IMR-90 (cell line): ENCODE measurements around the gene TMEM14A. TPM values are rescaled to one million over a fixed set of nuclear protein-coding genes. Genes with fewer than 3 reads are reported as not detected.

Experiments used
- ATAC-seq: fragments of 200-7000 bp; cut with Tn5 transposase; 2 replicates; pipeline ENCODE4 v1.9.1; 2020; ENCODE audit warnings: low read depth, mild to moderate bottlenecking, moderate library complexity
- BruUV-seq: library from RNA; stranded (reverse); fragments of 400-500 nt; replicated peaks from 2 replicates; lab custom pipeline; 2021; lab: Mats Ljungman, UMichigan
- CTCF ChIA-PET: fragments of 300-600 bp; formaldehyde crosslinking; extraction: SDS; loops from one replicate; lab custom pipeline; 2021; ENCODE audit warnings: antibody characterized with exemption; lab: Yijun Ruan, JAX
- POLR2A ChIA-PET: fragments of 300-600 bp; sonication (Branson Sonifier 250); formaldehyde crosslinking; loops from one replicate; lab custom pipeline; 2022; ENCODE audit warnings: antibody characterized with exemption; ENCODE audit not compliant: unreplicated experiment; lab: Charles Lee
- DNase-seq: peaks from one replicate; pipeline ENCODE4 v3.0.0; 2013
- H2AFZ ChIP-seq: replicated peaks from 2 replicates; pipeline ENCODE3; 2013; ENCODE audit warnings: low read length, mild to moderate bottlenecking; ENCODE audit not compliant: poor library complexity
- H2AK5ac ChIP-seq: 2 replicates; pipeline ENCODE4 v1.6.1; 2013; ENCODE audit warnings: low read depth, low read length, inconsistent platforms
- H2AK9ac ChIP-seq: replicated peaks from 2 replicates; pipeline ENCODE3; 2013; ENCODE audit warnings: mild to moderate bottlenecking, low read depth, low read length, moderate library complexity; ENCODE audit not compliant: poor library complexity
- H2BK120ac ChIP-seq: 2 replicates; pipeline ENCODE4 v1.6.1; 2013; ENCODE audit warnings: low read depth, low read length, inconsistent platforms
- H2BK15ac ChIP-seq: 3 replicates; pipeline ENCODE4 v1.6.1; 2013; ENCODE audit warnings: low read depth, low read length, inconsistent platforms
- H2BK20ac ChIP-seq: 2 replicates; pipeline ENCODE4 v1.6.1; 2013; ENCODE audit warnings: low read depth, mild to moderate bottlenecking, inconsistent platforms, low read length, moderate library complexity
- H2BK5ac ChIP-seq: 2 replicates; pipeline ENCODE4 v1.6.1; 2013; ENCODE audit warnings: mild to moderate bottlenecking, low read depth, low read length, inconsistent platforms; ENCODE audit not compliant: poor library complexity, severe bottlenecking
- H3K14ac ChIP-seq: replicated peaks from 2 replicates; pipeline ENCODE4 v1.6.1; 2013; ENCODE audit warnings: low read depth, low read length, inconsistent platforms
- H3K18ac ChIP-seq: 2 replicates; pipeline ENCODE4 v1.6.1; 2013; ENCODE audit warnings: low read depth, low read length, control low read depth
- H3K23ac ChIP-seq: 2 replicates; pipeline ENCODE4 v1.6.1; 2013; ENCODE audit warnings: low read depth, low read length, inconsistent platforms
- H3K27ac ChIP-seq: 2 replicates; pipeline ENCODE4 v1.5.1; 2013; ENCODE audit warnings: mild to moderate bottlenecking, control low read depth, low read length; ENCODE audit not compliant: insufficient read depth
- H3K27me3 ChIP-seq: 2 replicates; pipeline ENCODE4 v1.6.1; 2013; ENCODE audit warnings: low read length; ENCODE audit not compliant: control insufficient read depth, insufficient read depth
- H3K36me3 ChIP-seq: 2 replicates; pipeline ENCODE4 v1.6.1; 2013; ENCODE audit warnings: low read length, mixed read lengths; ENCODE audit not compliant: control insufficient read depth, insufficient read depth
- H3K4ac ChIP-seq: 2 replicates; pipeline ENCODE4 v1.6.1; 2013; ENCODE audit warnings: low read depth, low read length, inconsistent platforms
- H3K4me1 ChIP-seq: 2 replicates; pipeline ENCODE4 v1.6.1; 2013; ENCODE audit warnings: low read length, mixed read lengths; ENCODE audit not compliant: control insufficient read depth, insufficient read depth
- H3K4me2 ChIP-seq: 2 replicates; pipeline ENCODE4 v1.6.1; 2013; ENCODE audit warnings: low read depth, mild to moderate bottlenecking, control low read depth, low read length, moderate library complexity
- H3K4me3 ChIP-seq: 2 replicates; pipeline ENCODE4 v1.5.1; 2013; ENCODE audit warnings: low read depth, mild to moderate bottlenecking, control low read depth, low read length, moderate library complexity; ENCODE audit not compliant: insufficient read depth
- H3K56ac ChIP-seq: 2 replicates; pipeline ENCODE4 v1.6.1; 2013; ENCODE audit warnings: low read length, inconsistent platforms; ENCODE audit not compliant: insufficient read depth; ENCODE audit errors: extremely low read depth
- H3K79me1 ChIP-seq, 2 experiments: 2 replicates each; pipeline ENCODE4 v1.6.1; 2013; ENCODE audit warnings: low read length in 2 of 2, inconsistent platforms in 1 of 2, low read depth in 1 of 2
- H3K9ac ChIP-seq: 2 replicates; pipeline ENCODE4 v1.6.1; 2013; ENCODE audit warnings: low read depth, low read length, control low read depth
- H3K9me1 ChIP-seq: 2 replicates; pipeline ENCODE4 v1.6.1; 2013; ENCODE audit warnings: low read length, inconsistent platforms; ENCODE audit not compliant: insufficient read depth
- H3K9me3 ChIP-seq: 2 replicates; pipeline ENCODE4 v1.6.1; 2013; ENCODE audit warnings: low read length; ENCODE audit not compliant: control insufficient read depth, insufficient read depth
- H4K20me1 ChIP-seq: 2 replicates; pipeline ENCODE4 v1.6.1; 2013; ENCODE audit warnings: low read length, inconsistent platforms; ENCODE audit not compliant: insufficient read depth
- H4K5ac ChIP-seq: 2 replicates; pipeline ENCODE4 v1.6.1; 2013; ENCODE audit warnings: mild to moderate bottlenecking, low read depth, low read length, control low read depth
- H4K8ac ChIP-seq, 2 experiments: 2 replicates each; pipeline ENCODE4 v1.6.1; 2013; ENCODE audit warnings: low read depth in 2 of 2, low read length in 2 of 2, control low read depth in 1 of 2, inconsistent platforms in 1 of 2
- H4K91ac ChIP-seq: 2 replicates; pipeline ENCODE4 v1.6.1; 2013; ENCODE audit warnings: low read depth, low read length, inconsistent platforms; ENCODE audit not compliant: insufficient read depth
- BHLHE40 ChIP-seq: fragments of 150-350 bp; IDR thresholded peaks from 2 replicates; pipeline ENCODE4 v1.6.1; 2016; ENCODE audit warnings: mild to moderate bottlenecking, low read depth, low read length
- RFX5 ChIP-seq: IDR thresholded peaks from 2 replicates; pipeline ENCODE4 v1.8.0; 2012; ENCODE audit warnings: low read depth, mild to moderate bottlenecking, low read length, moderate library complexity
- WGBS, 2 experiments: methylation state at CpG; one replicate each; pipeline versions ENCODE4 v1.1.5 to v1.1.7; 2013; ENCODE audit warnings: missing lambda C conversion rate in 2 of 2; ENCODE audit not compliant: insufficient read length in 1 of 2; ENCODE audit errors: extremely low coverage in 2 of 2; 5-methylcytosine and 5-hydroxymethylcytosine counted together
- dilution Hi-C: fragments of 300-500 bp; cut with HindIII; formaldehyde crosslinking; loops from one replicate; pipeline ENCODE4 v1.14.3; 2018; ENCODE audit warnings: low sequenced_read_pairs; ENCODE audit not compliant: unreplicated experiment
- in situ Hi-C: fragments of 300-500 bp; cut with MboI; formaldehyde crosslinking; loops from 3 replicates; pipeline ENCODE4 v1.14.3; 2019; ENCODE audit warnings: low sequenced_read_pairs, inconsistent platforms, mixed read lengths
- intact Hi-C: fragments of 100-400 bp; cut with micrococcal nuclease; formaldehyde crosslinking; loops from 2 replicates; pipeline ENCODE4 v1.10.0; 2022
- polyA plus RNA-seq, 3 experiments: library from polyadenylated mRNA; depleted of rRNA; stranded (reverse); fragments of >200 nt; gene quantifications; 2 replicates each; pipeline ENCODE4 v1.2.3, GENCODE V29; 2012; ENCODE audit warnings: low replicate concordance in 1 of 3
- total RNA-seq: library from RNA; depleted of rRNA; stranded (reverse); fragments of >200 nt; gene quantifications from 2 replicates; pipeline ENCODE4 v1.2.3, GENCODE V29; 2012

Gene TMEM14A
- total and polyA plus RNA-seq, 2 of the 4 experiments (the other 2 are of a cell fraction), result 18.5 to 25.1 TPM

DNA sequence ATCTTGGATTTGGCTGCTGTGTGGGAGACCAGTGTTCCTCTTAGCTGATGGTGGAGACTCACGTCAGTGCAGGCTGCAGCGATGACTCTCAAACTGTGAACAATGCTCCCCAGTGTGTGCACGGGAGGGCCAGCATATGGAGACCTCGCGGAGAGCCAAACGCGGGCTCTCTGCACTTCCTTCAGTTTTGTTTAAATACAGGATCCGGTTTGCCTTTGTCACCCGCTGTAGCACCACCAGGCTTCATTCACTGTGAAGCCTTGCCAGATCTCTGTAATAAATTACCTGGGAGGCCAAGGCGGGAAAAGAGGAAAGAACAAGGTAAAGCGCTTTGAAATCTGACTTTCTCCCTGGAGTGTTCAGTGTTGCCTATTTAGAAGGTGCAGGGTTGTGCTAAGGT lies 30.7 kb upstream of the TMEM14A start:
- Histone ChIP-seq H3K4me3 (no peak overlapping the region), H4K91ac (no peak overlapping the region), H3K56ac (no peak overlapping the region), H3K9me3 (no peaks in the 10 kb centered on the region), H3K36me3 (no peaks in the 10 kb centered on the region), H2BK5ac (no peak overlapping the region), H4K5ac (no peak overlapping the region), H2BK20ac (no peak overlapping the region), H3K9me1 (no peaks in the 10 kb centered on the region; the same call in 1 of the 2 replicates), H4K8ac (peak overlapping the region; percentile 28 to 55; a peak in 1 of 4 replicates), H2BK15ac (no peak overlapping the region), H3K18ac (no peak overlapping the region), H3K4me1 (peaks cover 2% of the 10 kb centered on the region; the same call in 1 of the 2 replicates), H2BK120ac (no peak overlapping the region), H3K14ac (0 out of 2 replicates have a peak overlapping the region, but pooled peaks have one; percentile 15), H2AFZ (peak overlapping the region; percentile 58), H2AK9ac (peak overlapping the region; percentile 3), H3K27me3 (no peaks in the 10 kb centered on the region), H3K9ac (no peak overlapping the region), H3K79me1 (no peaks in the 10 kb centered on the region), H3K4ac (0 out of 2 replicates have a peak overlapping the region, but pooled peaks have one; percentile 0), H3K4me2 (peak overlapping the region; percentile 7; the same call in 1 of the 2 replicates), H3K23ac (no peak overlapping the region), H4K20me1 (no peaks in the 10 kb centered on the region), H2AK5ac (no peak overlapping the region), H3K27ac (no peak overlapping the region)
- 11% methylated on average over 3 of the region's 11 CpGs; no CpG with 5 or more reads in 1 of the 2 experiments for WGBS, 2 experiments
- intact Hi-C loops (no loop called here), dilution Hi-C loops (no loop called here), in situ Hi-C loops (loop anchor here (10.0 kb wide), 1 partner anchor 125 kb away; no protein-coding TSS in a partner anchor)
- POLR2A ChIA-PET, result no interaction called here
- BruUV-seq, result no TSS peak
- ATAC-seq (peak; percentile 81), DNase-seq (peak; percentile 87)
- TF ChIP-seq BHLHE40 (peak; percentile 41; the same call in 1 of the 2 replicates), RFX5 (no peak)
- CTCF ChIA-PET, result interaction anchor here (0.5 to 2.9 kb wide), 3 partner anchors 12 to 990 kb away, joined by 4 to 14 read pairs (median 5); no protein-coding TSS in a partner anchor
